Activated T-helper 1 cell treated with anti-CD3 and anti-CD28 coated beads, Interleukin-12 subunit alpha, Interleukin-12 subunit beta, Interleukin-2, Interleukin-4 antibody, amounts not matched to agents 30 ng/mL and 10 ng/mL and 1 ng/mL, durations not matched to agents 14 hours and 24 hours and 36 hours (primary cell): Measurements from ENCODE around the gene ASCC3. TPM values are rescaled to one million over a fixed set of nuclear protein-coding genes. Genes with fewer than 3 reads are reported as not detected.

Source experiments
- DNase-seq: peaks from one replicate; pipeline ENCODE4 v3.0.0; 2021; ENCODE audit warnings: low spot score
- H3K27ac Mint-ChIP-seq: one replicate; pipeline ENCODE4 v1.8.0; 2021; ENCODE audit warnings: mild to moderate bottlenecking, mixed read lengths
- H3K27me3 Mint-ChIP-seq: one replicate; pipeline ENCODE4 v1.8.0; 2022; ENCODE audit warnings: mild to moderate bottlenecking, moderate library complexity, mixed read lengths; ENCODE audit not compliant: insufficient read depth
- H3K36me3 Mint-ChIP-seq: one replicate; pipeline ENCODE4 v1.8.0; 2021; ENCODE audit warnings: low read depth, mixed read lengths
- H3K4me1 Mint-ChIP-seq: one replicate; pipeline ENCODE4 v1.8.0; 2021; ENCODE audit warnings: low read depth, mixed read lengths
- H3K4me3 Mint-ChIP-seq: one replicate; pipeline ENCODE4 v1.8.0; 2021; ENCODE audit warnings: mild to moderate bottlenecking, moderate library complexity, mixed read lengths
- H3K9me3 Mint-ChIP-seq: one replicate; pipeline ENCODE4 v1.8.0; 2021; ENCODE audit warnings: mixed read lengths
- intact Hi-C: fragments of 100-400 bp; cut with micrococcal nuclease; formaldehyde crosslinking; loops from one replicate; pipeline ENCODE4 v1.15.1; 2024
- total RNA-seq: library from RNA; stranded (reverse); gene quantifications from 2 replicates; pipeline ENCODE4 v1.2.3, GENCODE V29; 2022

Gene ASCC3, protein sequence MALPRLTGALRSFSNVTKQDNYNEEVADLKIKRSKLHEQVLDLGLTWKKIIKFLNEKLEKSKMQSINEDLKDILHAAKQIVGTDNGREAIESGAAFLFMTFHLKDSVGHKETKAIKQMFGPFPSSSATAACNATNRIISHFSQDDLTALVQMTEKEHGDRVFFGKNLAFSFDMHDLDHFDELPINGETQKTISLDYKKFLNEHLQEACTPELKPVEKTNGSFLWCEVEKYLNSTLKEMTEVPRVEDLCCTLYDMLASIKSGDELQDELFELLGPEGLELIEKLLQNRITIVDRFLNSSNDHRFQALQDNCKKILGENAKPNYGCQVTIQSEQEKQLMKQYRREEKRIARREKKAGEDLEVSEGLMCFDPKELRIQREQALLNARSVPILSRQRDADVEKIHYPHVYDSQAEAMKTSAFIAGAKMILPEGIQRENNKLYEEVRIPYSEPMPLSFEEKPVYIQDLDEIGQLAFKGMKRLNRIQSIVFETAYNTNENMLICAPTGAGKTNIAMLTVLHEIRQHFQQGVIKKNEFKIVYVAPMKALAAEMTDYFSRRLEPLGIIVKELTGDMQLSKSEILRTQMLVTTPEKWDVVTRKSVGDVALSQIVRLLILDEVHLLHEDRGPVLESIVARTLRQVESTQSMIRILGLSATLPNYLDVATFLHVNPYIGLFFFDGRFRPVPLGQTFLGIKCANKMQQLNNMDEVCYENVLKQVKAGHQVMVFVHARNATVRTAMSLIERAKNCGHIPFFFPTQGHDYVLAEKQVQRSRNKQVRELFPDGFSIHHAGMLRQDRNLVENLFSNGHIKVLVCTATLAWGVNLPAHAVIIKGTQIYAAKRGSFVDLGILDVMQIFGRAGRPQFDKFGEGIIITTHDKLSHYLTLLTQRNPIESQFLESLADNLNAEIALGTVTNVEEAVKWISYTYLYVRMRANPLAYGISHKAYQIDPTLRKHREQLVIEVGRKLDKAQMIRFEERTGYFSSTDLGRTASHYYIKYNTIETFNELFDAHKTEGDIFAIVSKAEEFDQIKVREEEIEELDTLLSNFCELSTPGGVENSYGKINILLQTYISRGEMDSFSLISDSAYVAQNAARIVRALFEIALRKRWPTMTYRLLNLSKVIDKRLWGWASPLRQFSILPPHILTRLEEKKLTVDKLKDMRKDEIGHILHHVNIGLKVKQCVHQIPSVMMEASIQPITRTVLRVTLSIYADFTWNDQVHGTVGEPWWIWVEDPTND (N-terminal part only)
- 70.1 and 70.8 TPM in 2 replicates for total RNA-seq

DNA sequence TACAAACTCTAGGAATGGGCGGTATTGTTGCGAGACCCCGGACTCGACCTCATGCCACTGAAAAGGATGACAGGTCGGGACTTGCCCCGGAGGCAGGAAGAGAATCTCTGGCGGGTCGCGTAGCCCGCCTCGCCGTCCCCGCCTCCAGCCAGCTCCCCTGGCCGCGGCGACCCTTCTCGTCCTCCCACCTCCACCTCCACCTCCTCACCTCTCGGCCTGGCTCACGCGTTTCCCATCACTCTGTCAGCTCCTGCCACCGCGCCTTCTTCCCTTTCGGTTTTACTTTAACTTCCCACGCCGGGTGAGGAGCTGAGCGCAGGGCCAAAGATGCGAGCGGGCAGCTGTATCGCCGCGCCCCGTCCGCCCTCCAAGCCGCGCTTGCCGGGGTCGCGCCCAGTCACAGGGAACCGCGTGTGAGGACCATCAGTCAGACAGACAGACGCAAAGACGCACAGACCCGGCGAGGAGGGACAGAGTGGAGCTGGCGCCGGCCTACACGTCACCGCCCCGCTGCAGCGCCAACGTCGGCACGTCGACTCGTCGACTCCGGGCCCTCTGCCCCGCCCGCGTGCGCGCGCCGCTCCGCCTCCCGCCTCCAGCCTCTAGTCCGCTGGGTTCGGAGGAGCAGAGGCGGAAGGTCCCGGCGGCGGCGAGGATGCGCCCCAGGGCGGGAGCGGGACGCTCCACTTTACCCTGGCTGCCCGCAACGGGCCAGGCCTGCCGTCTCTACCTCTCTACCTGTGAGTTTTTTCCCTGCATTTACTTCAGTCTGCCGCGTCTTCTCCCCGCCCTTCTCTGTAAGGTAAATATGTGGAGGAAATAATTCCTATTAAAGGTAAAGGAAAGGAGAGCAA is at the start of gene ASCC3:
ASCC3 (minus strand) TSS at position 477 of the 854 bp plus-strand sequence. CDS start 13,332 bp downstream, outside the sequence.
- Mint-ChIP-seq H3K4me3 (peak within 1 kb of the TSS; percentile 100), H3K4me1 (peaks cover 47% of the 10 kb centered on the region), H3K36me3 (peaks cover 19% of the 10 kb centered on the region), H3K9me3 (no peaks in the 10 kb centered on the region), H3K27me3 (peaks cover 3% of the 10 kb centered on the region), H3K27ac (peak within 1 kb of the TSS; percentile 100)
- intact Hi-C loops = loop anchor here (1.0 to 10.0 kb wide), 4 partner anchors 16 to 1456 kb away; partner anchors contain the start of genes CCNC and PNISR
- peak; percentile 89 for DNase-seq

DNA sequence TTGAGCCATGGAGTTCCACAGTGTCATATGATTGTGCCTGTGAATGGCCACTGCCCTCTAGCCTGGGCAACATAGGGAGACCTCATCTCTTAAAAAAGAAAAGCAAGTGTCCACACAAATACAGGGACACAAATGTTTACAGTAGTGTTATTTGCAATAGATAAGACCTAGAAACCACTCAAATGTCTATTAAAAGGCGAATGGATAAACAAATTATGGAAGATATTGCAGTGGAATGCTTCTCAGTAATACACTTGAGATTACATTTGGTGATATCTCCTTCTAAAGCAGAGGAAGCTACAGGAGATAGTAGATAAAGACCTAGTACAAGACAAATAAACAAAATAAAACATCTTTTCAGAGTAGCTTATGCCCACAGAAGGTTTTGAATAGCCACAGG is 44.6 kb upstream of the ASCC3 start:
- intact Hi-C loops = no loop called here
- H3K9me3 Mint-ChIP-seq = no peaks in the 10 kb centered on the region
- no peak for DNase-seq
- H3K4me1 Mint-ChIP-seq = no peaks in the 10 kb centered on the region
- H3K27ac Mint-ChIP-seq = no peak overlapping the region
- no peaks in the 10 kb centered on the region for H3K36me3 Mint-ChIP-seq
- H3K4me3 Mint-ChIP-seq = no peak overlapping the region
- H3K27me3 Mint-ChIP-seq = peaks cover 5% of the 10 kb centered on the region

DNA sequence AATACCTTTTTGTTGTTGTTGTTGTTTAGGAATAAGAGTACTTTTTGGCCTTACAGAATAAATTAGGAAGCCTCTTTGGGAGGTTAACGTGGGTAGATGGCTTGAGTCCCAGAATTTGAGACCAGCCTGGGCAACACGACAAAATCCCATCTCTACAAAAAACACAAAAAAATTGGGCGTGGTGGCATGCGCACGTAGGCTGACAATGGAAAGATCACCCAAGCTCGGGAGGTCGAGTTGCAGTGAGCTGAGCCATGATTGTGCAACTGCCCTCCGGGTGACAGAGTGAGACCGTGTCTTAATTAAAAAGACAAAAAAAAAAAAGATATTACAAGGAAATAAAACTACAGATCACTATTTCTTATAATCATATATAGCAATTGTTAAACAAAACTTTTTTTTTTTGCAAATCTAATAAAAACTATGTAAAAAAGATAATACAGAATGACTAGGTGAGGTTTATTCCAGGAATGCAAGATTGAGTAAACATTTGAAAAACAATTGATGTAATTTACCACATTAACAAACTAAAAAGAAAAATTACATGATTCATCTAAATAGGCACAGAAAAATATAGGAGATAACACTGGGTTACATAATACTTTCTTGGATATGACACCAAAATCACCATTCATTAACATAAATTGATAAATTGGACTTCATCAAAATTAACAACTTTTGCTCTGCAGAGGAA is 43.6 kb upstream of the ASCC3 start:
- H3K4me1 Mint-ChIP-seq = no peaks in the 10 kb centered on the region
- peaks cover 5% of the 10 kb centered on the region for H3K27me3 Mint-ChIP-seq
- no peak overlapping the region for H3K4me3 Mint-ChIP-seq
- H3K9me3 Mint-ChIP-seq = no peaks in the 10 kb centered on the region
- no peaks in the 10 kb centered on the region for H3K36me3 Mint-ChIP-seq
- DNase-seq = no peak
- H3K27ac Mint-ChIP-seq = no peak overlapping the region
- intact Hi-C loops = no loop called here

DNA sequence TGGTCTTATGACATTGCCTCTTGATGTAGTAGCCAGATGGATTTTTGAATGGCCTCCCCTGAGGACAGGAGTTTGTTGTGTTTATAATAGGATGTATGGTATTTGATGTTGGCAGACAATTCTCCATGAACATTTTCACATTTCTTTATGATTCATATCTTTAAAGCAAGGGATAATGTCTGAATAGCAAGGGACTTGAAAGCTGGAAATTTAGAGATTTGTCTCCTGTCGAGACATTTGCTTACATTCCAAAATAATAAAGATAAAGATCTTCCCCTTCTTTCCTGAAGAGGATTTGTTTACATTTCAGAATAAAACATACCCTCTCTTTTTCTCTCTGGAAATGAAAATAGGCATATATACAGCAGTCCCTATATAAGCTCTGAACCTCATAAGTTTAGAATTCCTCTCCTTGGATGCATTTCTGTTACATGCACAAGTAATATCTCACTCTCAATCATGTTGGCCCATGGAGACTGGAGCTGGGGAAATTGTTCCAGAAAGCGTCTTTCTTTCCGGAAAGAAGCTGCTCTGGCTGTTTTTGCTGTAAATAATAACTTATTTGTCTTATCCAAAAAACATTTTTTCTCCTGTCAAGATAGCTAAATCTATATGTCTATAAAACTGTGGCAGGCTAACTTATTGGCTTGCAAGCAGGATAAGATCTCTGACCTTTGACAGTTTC is 42.5 kb upstream of the ASCC3 start:
- Mint-ChIP-seq H3K27me3 (peaks cover 5% of the 10 kb centered on the region), H3K36me3 (no peaks in the 10 kb centered on the region), H3K9me3 (no peaks in the 10 kb centered on the region), H3K4me3 (no peak overlapping the region), H3K4me1 (no peaks in the 10 kb centered on the region), H3K27ac (no peak overlapping the region)
- intact Hi-C loops = no loop called here
- DNase-seq = no peak

DNA sequence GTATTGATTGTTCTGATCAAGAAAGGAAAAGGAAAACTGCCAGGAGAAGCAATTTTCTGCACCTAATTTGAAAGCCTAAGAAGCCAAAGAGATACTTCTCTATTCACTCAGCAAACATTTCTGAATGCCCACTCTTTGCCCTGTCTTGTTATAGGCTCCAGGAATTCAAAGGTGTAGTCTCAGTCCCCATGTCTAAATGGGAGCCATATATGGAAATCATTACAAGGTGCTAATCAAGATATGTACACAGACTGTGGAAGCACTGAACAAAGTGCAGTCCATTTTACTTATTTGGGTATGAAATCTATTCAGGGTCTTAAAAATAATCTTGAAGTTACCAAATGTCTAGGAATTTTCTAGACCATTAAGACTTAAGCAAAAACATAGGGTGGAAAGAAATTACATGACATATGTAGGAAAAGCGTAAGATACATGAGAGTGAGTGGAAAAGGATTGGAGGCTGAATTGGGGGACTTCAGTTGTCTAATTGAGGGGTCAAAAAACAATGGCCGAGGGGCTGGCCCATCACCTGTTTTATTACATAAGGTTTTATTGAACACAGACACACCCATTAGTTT is 39.0 kb upstream of the ASCC3 start:
- Mint-ChIP-seq H3K9me3 (no peaks in the 10 kb centered on the region), H3K27ac (no peak overlapping the region), H3K36me3 (no peaks in the 10 kb centered on the region), H3K4me3 (no peak overlapping the region), H3K27me3 (peaks cover 5% of the 10 kb centered on the region), H3K4me1 (no peaks in the 10 kb centered on the region)
- no peak for DNase-seq
- intact Hi-C loops = no loop called here

DNA sequence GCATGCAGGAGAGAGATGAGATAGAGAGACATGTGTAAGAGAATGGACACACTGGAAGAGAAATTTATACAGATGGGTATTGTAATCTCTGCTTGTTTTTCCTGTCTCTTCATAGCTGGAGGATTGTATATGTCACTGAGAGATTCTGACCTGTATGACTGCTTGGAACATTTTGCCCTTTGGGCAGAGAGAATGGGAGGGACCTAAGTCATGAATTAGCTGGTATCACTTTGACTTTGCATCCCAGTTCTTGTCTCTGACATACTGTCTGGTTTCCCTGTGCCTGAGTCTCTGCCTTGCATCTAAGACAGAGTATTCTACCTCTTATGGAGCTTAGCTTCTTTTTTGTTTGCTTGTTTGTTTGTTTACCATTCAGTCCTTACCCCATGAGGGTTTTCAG is 37.0 kb upstream of the ASCC3 start:
- Mint-ChIP-seq H3K27ac (no peak overlapping the region), H3K4me3 (no peak overlapping the region)

DNA sequence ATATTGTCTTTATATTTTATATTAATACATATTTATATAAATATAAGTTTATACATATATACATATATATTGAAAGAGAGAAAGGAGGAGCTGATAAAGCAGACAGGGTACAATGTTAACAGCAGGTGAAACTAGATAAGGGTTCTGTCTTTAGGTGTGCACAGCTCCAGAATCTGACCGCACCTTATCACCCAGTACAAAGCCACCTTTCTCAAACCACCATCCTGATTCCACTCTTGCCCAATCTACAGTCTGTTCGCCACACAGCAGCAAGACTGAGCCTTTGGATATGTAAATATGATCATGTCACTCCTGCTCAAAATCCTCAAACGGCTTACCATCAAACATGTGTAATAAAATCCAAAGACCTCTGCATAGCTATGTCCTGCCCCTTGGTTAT is 34.7 kb upstream of the ASCC3 start:
- Mint-ChIP-seq H3K27ac (no peak overlapping the region), H3K4me1 (no peaks in the 10 kb centered on the region)
- intact Hi-C loops = no loop called here

More for the DNA sequence above, 37.0 kb upstream of the ASCC3 start:
- H3K4me1 Mint-ChIP-seq = no peaks in the 10 kb centered on the region
- no peaks in the 10 kb centered on the region for H3K9me3 Mint-ChIP-seq
- peaks cover 5% of the 10 kb centered on the region for H3K27me3 Mint-ChIP-seq
- no peaks in the 10 kb centered on the region for H3K36me3 Mint-ChIP-seq
- no peak for DNase-seq
- intact Hi-C loops = no loop called here

DNA sequence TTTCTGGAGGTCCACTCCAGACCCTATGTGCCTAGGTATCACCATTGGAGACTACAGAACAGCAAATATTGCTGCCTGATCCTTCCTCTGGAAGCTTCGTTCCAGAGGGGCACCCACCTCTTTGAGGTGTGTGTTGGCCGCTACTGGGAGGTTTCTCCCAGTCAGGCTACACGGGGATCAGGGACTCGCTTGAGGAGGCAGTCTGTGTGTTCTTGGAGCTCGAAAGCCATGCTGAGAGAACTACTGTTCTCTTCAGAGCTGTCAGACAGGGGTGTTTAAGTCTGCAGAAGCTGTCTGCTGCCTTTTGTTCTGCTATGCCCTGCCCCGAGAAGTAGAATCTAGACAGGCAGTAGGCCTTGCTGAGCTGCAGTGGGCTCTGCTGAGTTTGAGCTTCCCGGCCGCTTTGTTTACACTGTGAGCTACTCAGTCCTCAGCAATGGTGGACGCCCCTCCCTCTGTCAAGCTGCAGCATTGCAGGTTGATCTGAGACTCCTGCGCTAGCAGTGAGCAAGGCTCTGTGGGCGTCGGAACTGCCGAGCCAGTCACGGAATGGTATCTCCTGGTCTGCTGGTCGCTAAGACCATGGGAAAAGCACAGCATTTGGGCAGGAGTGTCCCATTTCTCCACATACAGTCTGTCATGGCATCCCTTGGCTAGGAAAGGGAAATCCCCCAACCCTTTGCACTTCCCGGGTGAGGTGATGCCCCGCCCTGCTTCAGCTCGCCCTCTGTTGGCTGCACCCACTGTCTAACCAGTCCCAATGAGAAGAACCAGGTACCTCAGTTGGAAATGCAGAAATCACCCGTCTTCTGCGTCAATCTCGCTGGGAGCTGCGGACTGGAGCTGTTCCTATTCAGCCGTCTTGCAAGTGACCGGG is 32.5 kb upstream of the ASCC3 start:
- intact Hi-C loops = no loop called here
- H3K4me3 Mint-ChIP-seq = no peak overlapping the region
- no peaks in the 10 kb centered on the region for H3K36me3 Mint-ChIP-seq
- H3K9me3 Mint-ChIP-seq = no peaks in the 10 kb centered on the region
- DNase-seq = no peak
- no peaks in the 10 kb centered on the region for H3K27me3 Mint-ChIP-seq
- H3K27ac Mint-ChIP-seq = no peak overlapping the region
- H3K4me1 Mint-ChIP-seq = no peaks in the 10 kb centered on the region

More for the DNA sequence above, 34.7 kb upstream of the ASCC3 start:
- H3K27me3 Mint-ChIP-seq = no peaks in the 10 kb centered on the region
- no peaks in the 10 kb centered on the region for H3K9me3 Mint-ChIP-seq
- no peak for DNase-seq
- H3K36me3 Mint-ChIP-seq = no peaks in the 10 kb centered on the region
- H3K4me3 Mint-ChIP-seq = no peak overlapping the region

DNA sequence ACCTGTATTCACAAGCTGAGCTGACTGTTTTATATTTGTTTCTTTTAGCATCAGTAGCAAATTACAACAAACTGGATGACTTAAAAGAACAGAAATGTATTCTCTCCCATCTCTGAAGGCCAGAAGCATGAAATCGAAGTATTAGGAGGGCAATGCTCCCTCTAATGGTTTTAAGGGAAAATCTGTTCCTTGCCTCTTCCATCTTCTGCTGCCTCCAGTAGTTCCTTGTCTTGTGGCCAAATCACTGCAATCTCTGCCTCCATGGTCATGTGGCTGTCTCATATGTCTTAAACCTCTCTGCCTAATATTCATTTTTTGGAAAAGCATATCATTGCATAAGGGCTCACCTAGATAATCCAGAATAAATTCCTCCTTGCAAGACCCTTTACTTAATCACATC is 25.2 kb upstream of the ASCC3 start:
- intact Hi-C loops = no loop called here
- no peak overlapping the region for H3K27ac Mint-ChIP-seq
- H3K4me3 Mint-ChIP-seq = no peak overlapping the region
- H3K36me3 Mint-ChIP-seq = peaks cover 1% of the 10 kb centered on the region
- H3K27me3 Mint-ChIP-seq = peaks cover 3% of the 10 kb centered on the region
- no peaks in the 10 kb centered on the region for H3K4me1 Mint-ChIP-seq
- H3K9me3 Mint-ChIP-seq = no peaks in the 10 kb centered on the region
- DNase-seq = no peak

DNA sequence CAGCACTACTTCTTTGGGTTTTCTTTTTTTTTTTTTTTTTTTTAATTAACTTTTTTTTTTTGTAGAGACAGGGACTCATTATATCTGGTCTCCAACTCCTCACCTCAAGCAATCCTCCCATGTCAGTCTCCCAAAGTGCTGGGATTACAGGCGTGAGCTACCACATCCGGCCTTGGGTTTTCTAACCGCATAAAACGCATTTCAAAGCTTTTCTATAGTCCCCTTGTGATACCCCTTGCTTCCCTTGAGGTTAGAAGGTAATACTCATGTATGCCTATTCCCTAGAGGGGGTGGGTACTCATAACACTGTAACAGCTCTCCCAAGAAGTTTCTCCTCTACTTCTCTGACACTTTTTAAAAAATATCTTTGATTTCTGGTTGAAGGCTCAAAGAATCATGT is 23.9 kb upstream of the ASCC3 start:
- no peak overlapping the region for H3K4me3 Mint-ChIP-seq
- no peak overlapping the region for H3K27ac Mint-ChIP-seq
- no peaks in the 10 kb centered on the region for H3K9me3 Mint-ChIP-seq
- peaks cover 1% of the 10 kb centered on the region for H3K36me3 Mint-ChIP-seq
- peaks cover 3% of the 10 kb centered on the region for H3K27me3 Mint-ChIP-seq
- H3K4me1 Mint-ChIP-seq = no peaks in the 10 kb centered on the region
- intact Hi-C loops = no loop called here
- DNase-seq = no peak
